HG03025 (cell line): Measurements from ENCODE around the gene PARVA.

ENCODE experiments used
- ATAC-seq: cut with Tn5 transposase; IDR thresholded peaks from one replicate; pipeline ENCODE4 v1.9.1; 2021; ENCODE audit warnings: mild to moderate bottlenecking, moderate library complexity; ENCODE audit not compliant: unreplicated experiment, low FRiP score

Gene PARVA

GRCh38 chr11:12543596-12544415 lies 166.4 kb downstream of the PARVA start:
- no peak for ATAC-seq

DNA sequence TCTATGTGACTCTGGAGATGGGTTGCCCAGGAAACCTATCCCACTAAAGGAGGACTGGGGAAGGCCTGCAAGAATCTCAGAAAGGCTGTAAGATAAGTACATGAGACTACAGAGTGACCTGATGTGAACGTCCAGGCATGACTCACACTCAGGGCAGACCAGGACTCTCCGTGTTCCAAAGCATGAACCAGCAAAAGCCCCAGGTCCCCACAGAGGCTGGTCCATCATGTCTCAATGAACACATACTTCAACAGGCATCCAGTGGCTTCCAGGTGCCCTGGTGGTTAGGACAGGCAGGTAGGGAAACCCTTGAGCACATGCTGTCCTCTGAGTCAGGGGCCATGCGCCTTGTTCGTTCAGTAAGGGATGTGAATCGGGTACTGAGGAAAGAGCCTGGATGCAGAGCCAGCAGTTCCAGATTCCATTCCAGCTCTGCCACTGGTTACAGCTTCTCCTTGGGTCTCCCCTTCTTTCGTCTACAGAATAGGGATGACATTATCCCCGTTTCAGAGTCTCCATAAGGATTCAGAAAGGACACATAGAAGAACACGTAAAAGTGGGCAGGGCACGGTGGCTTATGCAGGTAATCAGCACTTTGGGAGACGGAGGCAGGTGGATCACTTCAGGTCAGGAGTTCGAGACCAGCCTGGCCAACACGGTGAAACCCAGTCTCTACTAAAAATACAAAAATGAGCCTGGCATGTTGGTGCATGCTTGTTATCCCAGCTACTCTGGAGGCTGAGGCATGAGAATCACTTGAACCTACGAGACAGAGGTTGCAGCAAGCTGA lies 167.8 kb downstream of the PARVA start:
- no peak for ATAC-seq

DNA sequence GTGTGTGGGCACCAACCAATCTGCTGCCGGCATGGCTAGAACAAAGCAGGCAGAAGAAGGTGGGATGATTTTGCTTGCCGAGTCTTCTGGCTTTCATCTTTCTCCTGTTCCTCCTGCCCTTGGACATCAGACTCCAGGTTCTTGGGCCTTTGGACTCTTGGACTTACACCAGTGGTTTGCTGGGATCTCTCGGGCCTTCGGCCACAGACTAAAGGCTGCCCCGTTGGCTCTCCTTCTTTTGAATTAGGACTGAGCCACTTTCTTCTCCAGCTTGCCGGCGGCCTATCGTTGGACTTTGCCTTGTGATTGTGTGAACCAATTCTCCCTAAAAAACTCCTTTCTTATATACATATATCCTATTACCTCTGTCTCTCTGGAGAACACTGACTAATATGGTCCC lies 168.8 kb downstream of the PARVA start:
- no peak for ATAC-seq

- ATAC-seq: no peak
Observed at GRCh38 chr11:12546660-12547059, 169.3 kb downstream of the PARVA start.

DNA sequence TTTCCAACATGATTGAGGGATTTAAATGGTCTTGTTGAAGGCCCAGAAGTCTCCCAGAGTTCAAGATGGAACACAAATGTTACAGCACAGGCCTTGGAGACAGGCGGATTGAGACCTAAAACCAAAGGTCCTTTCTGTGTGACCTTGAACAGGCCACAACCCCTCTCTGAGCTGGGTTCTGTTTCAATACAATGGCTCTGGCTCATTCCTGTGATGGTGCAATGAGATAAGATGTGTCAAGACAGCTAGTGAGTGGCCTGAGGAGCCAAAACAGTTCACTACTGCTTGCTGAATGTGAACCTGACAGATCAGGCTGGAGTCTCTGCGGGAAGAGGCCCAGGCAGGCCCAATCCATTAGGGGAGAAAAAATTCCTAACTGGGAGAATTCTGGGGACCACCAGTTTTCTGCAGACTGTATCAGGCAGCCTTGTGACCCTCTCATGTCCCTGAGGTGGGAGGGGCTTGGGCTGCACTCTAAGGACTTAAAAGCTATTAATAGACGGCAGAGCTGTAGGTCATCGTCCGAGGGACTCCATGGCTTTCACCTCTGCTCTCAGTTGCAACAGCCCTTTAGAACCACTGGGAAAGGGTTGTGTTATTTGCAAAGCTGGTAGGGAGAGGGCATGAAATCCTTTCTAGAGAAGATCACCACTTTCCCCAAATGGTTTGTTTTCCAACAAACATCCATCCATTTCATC lies 170.7 kb downstream of the PARVA start:
- ATAC-seq: no peak

- no peak for ATAC-seq
Observed at GRCh38 chr11:12552692-12553091, 175.3 kb downstream of the PARVA start.

DNA sequence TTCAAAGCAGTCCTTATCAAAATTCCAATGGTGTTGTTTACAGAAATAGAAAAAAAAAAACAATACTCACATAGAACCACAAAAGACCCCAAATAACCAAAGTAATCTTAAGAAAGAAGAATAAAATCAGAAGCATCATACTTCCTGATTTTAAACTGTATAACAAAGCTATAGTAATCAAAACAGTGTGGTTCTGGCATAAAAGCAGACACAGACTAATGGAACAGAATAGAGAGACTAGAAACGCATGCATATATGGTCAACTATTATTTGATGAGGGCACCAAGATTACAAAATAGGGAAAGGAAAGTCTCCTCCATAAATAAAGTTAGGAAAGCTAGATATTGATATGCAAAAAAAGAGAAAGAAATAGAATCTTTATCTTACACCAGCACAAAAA lies 176.8 kb downstream of the PARVA start:
- no peak for ATAC-seq

GRCh38 chr11:12556155-12556554 lies 178.8 kb downstream of the PARVA start:
- no peak for ATAC-seq

GRCh38 chr11:12556788-12557384 lies 179.5 kb downstream of the PARVA start:
- no peak for ATAC-seq

DNA sequence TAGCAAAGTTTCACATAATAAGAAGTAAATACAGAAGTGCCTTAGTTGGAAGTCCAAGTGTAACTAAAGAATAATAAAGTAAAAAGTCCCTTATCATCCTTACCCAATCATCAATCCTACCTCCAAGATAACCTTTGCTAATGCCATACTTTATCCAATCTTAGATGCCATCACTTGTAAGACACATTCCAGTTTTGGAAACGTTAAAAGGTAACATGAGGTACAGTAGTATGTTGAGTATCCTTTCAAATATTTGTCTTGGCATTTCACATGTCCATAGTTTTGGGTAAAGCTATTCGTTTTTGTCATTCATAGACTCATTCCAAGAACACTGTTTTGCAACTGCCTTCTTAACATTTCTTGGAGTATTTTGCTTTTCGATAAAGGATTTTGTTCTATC lies 181.6 kb downstream of the PARVA start:
- no peak for ATAC-seq

- no peak for ATAC-seq
Observed at GRCh38 chr11:12560362-12560761, 183.0 kb downstream of the PARVA start.

- ATAC-seq: no peak
Observed at GRCh38 chr11:12560861-12561260, 183.5 kb downstream of the PARVA start.

DNA sequence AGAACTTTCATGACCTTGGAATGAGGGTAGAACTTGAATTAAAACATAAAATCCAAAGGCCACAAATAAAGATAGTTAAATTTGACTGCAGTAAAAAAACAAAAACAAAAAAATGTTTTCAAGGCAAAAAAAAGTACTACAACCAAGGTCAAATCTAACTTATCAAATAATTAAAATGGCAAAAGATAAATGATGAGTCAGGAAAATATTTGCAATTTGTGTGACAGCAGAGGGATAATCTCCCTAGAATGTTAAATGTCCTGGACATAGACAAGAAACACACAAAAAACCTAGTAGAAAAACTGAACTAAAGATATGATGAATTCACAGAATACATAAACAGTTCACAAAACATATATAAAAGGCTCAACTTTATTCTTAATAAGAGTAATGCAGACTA lies 186.6 kb downstream of the PARVA start:
- ATAC-seq: no peak

DNA sequence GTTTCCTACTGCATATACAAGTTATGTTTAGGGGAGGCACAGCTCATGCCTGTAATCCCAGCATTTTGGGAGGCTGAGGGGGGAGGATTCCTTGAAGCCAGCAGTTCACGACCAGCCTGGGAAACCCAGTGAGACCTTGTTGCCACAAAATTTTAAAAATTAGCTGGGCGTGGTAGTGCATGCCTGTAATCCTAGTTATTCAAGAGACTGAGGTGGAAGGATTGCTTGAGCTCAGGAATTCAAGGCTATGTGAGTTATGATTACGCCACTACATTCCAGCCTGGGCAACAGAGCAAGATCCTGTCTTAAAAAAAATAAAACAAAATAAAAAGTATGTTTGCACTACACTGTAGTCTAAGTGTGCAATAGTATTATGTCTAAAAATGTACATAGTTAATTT lies 188.0 kb downstream of the PARVA start:
- ATAC-seq: no peak

GRCh38 chr11:12567746-12568460 lies 190.5 kb downstream of the PARVA start:
- no peak for ATAC-seq

GRCh38 chr11:12569499-12570425 lies 192.4 kb downstream of the PARVA start:
- ATAC-seq: no peak

DNA sequence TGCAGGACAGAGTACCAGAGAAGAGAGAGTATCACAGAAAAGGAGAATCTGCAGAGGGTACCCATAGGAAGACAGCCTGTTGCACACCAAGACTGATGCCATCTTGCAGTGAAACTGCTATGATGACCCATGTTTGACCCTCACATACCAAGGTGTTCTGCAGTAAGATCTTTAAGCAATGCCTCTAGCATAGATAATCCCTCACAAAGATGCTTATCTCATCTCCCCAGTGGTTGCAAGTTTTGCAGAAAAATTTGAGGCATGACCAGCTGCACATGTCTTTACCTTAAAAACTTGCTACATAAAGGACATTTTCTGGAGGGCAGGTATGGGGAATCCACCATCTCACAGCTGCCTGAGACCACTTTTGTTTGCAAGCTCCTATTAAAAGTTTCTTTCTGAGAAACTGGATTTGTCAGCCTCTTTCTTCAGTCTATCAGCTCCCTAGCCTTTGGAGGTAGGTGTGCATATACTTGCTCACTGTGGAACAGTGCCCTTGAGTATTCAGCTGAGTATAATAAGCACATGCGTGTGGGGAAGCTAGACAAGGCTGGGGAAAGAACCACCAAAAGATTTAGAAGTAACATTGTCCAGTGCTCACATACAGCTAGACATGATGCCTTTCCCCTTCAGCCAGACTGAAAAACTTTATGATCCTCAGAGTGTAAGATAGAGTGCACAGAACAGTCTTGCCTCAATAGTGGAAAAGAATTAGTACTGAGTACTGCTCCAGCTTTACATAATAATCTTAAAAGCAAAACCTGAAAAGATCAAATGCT lies 196.5 kb downstream of the PARVA start:
- ATAC-seq: no peak
